Stimulated activated CD8-positive, alpha-beta memory T cell treated with anti-CD3 and anti-CD28 coated beads, Interleukin-4, amount 100 ng/mL, for 24 hours (primary cell): ENCODE measurements around the gene TPCN1.

Source experiments
- DNase-seq: peaks from one replicate; pipeline ENCODE4 v3.0.0-alpha.2; 2020; ENCODE audit warnings: low read depth

TPCN1 gene

DNA sequence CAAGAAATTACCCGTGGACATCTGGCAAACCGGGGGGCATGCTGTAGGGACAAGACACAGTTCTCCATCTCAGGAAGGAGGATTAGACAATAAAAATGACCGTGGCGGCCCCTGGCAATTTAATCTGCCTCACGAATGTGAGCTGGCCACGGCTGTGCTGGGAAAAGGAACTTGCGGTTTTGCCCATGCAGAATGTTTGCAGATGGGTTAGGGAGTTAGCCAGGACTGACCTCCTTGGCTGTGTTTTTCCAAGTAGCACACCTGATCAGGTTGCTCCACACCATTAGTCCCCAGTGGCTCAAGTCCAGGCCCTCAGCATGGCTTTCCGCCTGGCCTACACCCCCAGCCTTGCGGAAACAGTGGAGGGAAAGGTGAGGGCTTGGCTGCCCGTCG is 20.8 kb downstream of the TPCN1 start:
- no peak for DNase-seq

DNA sequence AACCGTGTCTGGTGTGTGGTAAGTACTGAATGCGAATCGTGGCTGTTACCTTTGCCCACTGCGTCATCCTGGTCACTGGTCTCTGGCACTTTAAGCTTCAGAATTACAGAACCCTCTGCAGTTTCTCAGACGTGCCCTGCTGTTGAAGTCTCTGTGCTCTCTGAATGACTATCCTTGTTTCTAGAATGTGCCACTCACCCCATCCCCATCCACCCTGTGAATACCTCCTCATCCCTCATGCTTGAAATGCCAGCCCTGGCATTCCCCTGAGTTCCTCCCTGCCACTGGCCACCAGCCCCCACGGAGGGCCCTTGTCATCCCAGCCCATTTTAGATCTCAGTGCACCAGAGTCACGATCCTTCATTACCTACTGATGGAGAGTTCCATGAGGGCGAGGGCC is 21.3 kb downstream of the TPCN1 start:
- no peak for DNase-seq

DNA sequence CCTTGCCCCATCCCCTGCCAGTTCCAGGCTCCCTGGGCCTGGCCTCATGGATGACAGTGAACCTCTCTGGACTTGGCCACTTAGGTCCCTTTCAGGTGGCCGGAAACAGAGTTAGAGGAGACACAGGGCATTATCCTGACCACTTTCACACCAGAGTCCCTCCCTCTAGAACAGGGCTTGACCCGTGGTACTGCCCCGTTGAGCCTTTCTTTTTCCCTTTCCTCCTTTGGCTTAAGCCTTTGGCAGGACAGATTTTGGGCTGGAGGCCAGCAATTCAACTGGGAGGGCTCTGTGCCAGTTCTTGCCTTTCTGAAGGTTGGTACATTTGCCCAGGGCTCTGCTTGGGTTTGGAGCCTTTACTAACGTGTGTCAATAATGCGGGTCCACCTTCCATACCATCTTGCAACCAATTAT is 22.8 kb downstream of the TPCN1 start:
- no peak for DNase-seq

DNA sequence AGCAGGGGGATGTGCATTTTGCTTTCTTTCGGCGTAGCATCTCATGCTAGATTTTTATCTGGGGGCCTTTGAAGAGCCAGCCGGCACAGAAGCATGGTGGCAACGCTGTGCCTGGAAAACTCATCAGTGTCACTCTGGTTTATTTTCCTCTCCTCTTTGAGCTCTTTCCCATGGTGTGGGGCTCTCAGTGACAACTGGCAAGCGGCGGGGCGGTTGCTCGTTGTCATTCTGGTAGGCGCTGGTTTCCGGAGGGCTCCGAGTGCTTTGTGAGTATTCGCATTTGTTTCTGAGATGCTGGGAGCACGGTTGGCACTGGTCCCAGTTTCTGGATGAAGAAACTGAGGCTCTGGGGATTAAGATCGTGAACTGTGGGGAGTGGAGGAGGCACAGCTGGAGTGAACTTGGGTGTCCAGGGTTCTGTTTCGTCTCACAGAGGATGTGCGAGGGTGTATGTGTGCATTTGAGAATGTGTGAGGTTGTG is 23.3 kb downstream of the TPCN1 start:
- DNase-seq: no peak

DNA sequence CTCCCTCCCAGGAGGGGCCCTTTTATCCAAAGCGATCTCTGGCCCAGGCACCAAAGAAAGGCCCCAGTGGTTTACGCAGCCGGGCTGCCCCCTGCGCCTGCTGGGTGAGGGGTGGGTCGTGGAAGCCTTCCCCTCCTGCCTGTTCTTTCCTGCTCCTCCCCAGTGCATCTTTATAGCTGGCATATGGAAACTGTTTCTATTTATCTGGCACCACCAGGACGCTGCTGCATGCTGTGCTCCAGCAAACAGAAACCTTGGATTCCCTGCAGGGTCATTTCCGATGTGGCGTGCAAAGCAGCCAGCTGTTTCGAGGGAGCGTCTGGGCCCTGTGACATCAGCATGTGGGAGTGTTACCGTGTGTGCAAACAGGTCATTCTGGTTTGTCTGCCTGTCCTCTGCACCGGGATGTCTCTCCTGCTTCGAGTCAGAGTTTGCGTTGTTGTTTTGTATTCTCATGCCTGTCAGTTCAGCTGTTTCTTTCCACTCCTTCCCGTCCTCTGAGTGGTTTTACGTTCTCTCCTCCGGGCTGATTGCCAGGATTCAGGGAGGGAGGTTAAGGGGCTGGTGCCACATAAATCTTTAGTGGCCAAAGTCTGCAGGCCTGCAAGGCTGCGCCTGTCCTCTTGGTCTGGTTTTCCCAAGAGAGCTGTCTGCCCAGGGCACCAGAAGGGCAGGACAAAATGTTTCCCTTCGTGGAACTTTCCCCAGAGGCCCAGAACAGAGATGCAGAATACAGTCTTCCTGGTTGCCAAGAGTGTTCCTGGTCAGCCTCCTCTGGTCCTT is 24.6 kb downstream of the TPCN1 start:
- no peak for DNase-seq

DNA sequence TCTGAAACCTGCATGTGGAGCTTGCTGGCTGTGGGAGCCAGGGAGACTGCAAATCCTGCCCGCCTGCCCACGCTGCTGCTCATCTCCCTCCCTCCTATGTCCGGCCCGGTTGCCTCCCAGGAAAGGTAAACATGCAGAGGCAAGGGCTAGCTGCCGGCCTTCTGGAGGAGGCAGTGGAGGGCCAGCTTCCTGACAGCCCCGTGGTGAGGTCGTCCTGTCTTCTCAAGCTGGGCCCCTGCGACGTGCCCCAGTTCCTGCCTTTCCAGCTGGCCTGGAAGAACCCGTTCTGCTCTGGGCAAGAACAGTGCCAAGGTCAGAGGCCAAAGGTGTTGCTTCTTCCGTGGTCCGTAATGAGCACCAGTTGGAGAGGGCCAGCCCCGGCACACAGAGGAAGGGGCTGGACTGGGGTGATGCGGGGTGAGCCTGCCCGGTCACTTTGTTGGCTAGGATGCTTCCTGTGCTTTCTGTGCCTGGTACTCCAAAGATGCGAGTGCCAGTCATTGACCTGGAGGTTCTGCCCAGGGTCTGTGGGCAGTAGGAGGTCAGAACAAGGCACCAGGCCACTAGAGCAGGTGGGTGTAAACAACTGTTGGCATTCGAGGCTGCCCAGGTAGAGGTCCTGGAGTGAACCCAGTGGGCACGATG is 25.3 kb downstream of the TPCN1 start:
- no peak for DNase-seq

DNA sequence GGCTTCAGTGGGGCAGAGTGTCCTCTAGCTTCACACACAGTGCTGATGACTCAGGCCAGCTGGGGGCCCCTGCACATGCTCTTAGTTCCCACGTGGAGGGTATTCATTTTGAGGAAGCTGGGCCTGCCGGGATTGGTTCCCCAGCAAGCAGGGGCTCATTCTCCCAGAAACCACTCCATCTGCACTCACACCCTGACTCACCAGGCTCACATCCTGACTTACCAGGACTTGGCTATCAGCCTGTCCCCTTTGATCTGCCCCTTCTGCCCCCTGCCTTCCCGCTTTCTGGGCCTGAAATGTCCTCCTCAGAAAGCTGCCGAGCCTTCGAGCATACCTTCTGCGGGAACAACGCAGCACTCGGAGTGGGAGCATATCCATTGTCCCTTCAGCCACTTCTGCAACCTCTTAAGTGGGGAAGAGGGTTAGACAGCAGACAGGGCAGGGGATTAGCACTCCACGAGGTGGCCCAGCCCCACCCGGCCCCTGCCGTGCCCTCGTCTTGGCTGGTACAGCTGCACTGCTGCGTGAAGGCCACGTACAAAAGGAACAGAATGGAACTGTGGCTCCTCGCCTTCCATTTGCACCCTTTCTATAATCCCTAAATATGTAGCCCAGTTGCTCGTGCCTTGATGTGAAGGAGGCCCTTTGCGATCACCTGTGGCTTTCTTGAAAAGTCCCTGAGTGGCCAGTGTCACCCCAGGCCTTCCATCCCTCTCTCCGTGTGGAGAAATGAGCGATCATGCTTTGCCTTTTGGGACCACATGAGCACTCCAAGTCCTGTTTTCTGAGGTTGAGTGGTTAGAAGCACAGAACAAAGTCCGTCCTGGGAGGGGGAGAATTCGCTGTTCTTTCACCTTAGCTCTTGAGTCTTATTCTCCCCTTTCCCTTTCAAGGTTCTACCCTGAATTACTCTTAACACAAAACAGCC is 26.1 kb downstream of the TPCN1 start:
- no peak for DNase-seq

DNA sequence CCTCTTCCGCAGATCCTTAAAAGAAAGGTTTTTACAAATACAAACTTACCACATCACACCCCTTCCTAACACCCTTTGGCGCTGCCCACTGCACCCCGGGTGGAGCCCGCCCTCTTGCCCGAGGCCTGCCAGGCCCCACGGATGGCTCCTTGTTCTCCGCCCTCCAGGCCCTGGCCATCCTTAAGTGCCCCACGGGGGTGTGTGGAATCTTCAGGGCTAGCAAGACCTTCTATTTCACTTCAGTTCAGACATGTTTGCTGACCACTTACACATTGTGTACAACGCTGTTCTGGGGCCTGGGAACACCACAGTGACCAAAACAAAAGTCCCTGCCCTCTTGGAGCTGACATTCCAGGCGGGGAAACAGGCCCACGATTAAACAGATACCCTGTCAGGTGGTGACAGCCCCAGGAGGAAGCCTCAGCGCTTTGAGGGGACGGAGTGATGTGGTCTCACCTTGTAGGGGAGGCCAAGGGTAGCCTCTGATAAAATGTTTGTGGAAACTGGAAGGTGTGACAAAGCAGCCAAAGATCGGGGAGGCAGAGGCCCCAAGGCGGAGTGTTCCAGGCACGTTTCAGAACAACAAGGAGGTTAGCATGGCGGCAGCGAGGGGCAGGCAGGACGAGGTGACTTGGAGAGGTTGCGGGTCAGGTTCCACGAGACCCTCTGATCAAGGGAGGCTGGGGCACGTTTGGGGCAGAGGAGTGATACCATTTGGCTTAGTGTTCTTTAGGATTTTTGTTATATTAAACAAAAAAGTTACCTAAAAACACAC is 27.0 kb downstream of the TPCN1 start:
- DNase-seq: no peak

DNA sequence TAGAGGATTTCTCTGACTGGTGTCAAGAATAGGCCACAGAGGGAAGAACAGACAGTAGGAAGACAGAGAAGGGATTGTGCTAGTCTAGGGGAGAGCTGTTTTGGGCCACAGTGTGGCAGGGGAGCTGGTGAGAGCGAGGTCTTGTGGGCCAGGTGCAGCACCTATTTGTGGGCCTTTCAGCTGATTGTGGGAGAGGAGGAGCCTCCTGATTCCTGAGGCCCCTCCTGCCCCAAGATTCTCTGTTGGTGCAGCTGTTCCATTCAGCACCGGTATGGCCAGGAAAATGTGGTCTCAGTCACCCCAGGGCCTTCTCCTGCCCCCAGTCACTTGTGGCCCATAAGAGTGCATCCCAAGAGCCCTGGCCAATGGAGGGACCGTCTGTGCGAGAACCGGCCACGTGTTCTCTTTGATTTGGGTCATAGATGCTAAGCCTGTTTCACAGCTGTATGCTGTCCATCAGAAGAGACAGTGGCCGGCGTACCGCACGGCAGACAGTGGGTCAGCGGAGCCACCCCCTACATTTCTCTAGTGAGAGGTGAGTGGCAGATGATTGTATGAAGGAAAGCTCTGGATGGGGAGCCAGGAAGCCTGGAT is 27.7 kb downstream of the TPCN1 start:
- no peak for DNase-seq

DNA sequence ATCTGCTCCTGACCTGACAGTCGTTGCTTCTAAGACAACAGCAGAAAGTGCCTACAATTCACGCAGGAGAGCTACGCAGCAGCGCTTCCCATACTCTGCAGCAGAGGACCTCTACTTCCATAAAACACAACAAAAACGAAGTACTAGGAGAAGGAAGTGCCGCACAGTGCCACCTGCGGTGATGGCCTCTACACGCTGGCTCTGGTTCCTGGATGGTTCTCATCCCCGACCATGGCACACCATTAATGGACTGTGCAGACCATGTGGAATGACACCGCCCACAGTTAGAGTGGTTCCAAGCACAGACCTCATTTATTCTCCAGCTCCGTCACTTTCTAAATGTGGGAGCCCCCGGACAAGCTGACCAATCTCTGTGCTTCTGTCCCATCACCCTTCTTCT is 28.3 kb downstream of the TPCN1 start:
- DNase-seq: no peak

DNA sequence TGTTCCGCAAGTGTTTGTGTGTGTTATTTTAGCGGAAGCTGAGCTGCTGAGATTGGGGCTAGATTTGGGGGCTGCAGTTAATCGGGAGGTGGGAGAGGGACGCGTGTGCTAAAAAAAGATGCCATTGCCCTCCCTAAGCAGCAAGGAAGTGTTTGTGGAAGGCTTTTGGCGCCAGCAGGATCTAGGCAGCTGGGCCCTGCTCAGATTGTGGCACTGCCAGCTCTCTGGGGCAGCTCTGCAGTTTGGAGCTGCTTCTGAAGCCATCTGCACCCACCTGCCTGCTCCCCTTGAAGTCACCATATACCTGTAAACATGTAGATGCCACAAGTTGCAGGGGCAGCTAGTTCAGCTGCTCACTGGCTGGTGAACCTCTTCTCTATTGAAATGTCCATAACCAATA is 28.8 kb downstream of the TPCN1 start:
- no peak for DNase-seq

DNA sequence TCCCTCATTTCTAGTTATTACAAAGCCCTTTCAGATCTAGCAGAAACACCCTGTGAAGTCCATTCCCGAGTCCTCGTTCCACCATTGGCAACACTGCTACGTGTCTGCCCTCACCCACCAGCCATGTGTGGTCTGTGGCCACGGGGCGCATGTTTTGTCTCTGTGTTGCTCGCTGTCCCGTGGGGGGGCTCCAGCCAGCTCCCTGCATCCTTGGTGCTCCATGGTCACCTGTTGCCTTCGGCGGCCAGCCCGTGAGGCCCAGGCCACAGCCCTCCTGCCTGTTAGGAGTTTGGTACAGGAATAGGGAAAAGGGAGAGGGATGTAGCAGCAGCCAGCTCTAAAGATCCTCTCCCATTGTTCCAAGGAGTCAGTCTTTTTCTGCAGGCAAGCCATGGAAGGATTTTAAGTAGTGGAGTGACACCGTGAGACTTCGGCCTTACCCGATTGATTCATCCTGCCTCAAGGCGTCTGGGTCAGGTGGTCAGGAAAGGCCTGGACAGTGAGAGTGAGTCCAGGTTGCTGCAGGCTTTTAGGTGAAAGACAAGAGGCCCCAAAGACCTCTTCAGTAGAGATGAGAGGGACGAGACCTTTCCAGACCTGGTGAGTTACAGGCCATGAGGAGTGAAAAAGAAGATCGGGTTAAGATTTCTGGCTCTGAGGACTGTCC is 30.3 kb downstream of the TPCN1 start:
- DNase-seq: no peak

DNA sequence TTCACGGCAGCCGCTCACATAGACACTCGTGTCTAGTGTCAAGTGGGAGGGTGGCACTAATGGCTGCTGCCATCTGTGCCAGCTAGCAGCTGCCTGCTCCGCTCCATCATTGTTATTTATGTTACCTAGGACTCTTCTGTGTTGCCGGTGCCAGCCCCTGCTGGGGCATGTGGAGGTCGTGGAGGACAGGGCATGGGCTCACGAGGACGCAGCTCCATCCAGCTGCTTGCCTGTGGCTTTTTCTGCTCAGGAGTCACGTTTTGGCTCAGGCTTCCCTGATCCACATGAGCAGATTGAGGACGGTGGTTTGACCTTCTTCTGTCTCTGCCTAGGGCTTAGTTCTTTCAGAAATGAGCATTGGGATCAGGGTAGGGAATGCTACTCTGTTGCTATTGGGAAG is 31.2 kb downstream of the TPCN1 start:
- DNase-seq: no peak

DNA sequence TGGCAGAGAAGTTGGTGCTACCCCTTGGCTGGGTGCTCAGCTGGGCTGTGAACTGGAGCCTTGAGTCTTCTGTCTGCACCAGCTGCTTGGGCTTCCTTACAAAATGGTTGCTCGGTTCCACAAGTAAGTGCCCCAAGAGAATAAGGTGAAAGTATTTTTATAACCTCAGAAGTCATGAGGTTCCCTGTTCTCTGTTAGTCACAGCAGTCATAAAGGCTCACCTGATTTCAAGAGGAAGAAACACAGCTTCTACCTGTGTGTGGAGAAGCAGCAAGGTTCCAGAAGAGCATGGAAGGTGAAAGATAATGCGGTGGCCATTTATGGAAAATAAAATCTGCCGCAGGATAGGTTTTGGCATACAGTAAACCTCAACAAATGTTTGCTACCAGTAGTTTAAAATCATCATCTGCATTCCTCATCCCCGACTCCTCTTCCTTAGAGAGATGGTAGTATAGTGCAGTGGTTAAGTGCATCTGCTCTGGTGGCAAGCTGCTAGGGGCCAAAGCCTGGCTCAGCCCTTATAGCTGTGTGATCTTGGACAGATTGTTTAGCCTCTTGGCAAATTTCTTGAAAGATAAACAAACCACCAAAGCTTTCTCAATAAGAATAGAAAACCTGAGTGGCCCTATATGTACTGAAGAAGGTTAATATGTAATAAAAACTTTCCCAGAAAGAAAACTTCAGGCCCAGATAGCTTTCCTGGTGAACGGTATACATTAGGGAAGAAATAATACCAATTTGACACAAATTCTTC is 32.4 kb downstream of the TPCN1 start:
- no peak for DNase-seq

- no peak for DNase-seq
These were observed 33.0 kb downstream of the TPCN1 start for GRCh38 chr12:113254298-113254697.

DNA sequence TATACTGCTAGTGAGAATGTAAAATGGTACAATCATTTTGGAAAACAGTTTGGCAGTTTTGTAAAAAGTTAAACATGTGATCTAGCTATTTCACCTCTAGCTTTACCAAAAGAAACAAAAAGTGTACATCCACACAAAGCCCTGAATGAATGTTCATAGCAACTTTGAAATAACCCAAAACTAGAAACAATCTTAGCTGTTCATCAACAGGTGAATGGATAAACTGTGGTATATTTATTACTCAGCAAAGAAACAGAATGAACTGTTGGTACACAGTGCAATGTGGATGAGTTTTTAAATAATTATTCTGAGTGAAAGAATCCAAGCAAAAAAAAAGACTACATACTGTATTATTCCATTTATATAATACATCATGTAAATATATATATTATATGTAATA is 36.3 kb downstream of the TPCN1 start:
- no peak for DNase-seq

- DNase-seq: no peak
These were observed 38.9 kb downstream of the TPCN1 start for GRCh38 chr12:113260127-113260526.

DNA sequence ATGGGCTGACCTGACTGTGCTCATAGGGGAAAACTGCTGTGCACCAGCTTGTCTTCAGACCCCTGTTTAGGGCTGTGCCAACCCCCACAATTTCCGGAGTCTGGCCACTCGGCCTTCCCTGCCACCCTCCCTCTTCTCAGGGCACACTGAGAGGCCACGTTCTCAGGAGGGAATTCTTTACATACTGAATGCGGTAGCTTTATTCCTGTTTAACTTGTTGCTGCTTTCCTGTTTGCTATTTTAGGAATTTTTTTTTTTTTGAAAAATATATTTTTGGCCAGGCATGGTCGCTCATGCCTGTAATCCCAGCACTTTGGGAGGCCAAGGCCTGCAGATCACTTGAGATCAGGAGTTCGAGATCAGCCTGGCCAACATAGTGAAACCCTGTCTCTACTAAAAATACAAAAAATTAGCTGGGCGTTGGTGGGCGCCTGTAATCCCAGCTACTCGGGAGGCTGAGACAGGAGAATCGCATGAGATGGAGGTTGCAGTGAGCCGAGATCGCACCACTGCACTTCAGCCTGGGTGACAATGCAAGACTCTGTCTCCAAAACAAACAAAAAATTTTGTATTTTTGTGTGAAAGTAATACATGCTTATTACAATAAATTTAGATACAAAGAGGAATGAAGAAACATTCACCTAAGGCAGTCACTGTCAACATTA is 39.5 kb downstream of the TPCN1 start:
- DNase-seq: no peak

DNA sequence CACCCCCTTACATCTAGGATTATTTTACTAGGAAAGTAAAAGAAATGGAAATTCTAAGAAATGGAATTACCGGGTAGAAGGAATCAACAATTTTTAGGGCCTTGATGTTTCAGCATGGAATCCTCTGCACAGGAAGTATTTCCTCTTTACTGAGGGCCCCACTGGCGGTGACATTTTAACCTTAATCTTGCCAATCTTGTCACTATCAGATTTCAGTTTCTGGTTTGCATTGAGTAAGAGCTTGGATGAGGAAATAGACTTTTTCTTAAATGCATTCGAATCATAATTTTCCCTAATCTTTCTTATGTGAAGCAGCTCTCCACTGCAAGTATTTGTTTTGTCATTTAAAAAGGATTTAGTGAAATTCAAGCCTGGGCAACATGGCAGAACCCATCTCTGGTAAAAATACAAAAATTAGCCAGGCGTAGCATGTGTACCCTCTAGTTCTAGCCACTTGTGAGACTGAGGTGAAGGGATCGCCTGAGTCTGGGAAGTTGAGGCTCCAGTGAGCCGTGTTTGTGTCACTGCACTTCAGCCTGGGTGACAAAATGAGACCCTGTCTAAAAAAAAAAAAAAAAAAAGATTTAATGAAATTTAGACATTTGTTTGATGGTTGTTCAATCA is 40.7 kb downstream of the TPCN1 start:
- no peak for DNase-seq
